ENCODE results near the gene PATL2.
A peak's percentile ranks its signal among the peaks of the same experiment; 100 is the strongest.
"Not testable (repeated sequence)": the region's sequence is repeated elsewhere in the genome, so short reads cannot be mapped to it uniquely, and the experiment has no call there.

PATL2 gene

GRCh38 chr15:44692659-44693058 lies 18.5 kb downstream of the PATL2 start:
- DNase-seq: no peak

- DNase-seq: not testable (repeated sequence)
Measured at GRCh38 chr15:44690245-44690644, 20.9 kb downstream of the PATL2 start.

DNA sequence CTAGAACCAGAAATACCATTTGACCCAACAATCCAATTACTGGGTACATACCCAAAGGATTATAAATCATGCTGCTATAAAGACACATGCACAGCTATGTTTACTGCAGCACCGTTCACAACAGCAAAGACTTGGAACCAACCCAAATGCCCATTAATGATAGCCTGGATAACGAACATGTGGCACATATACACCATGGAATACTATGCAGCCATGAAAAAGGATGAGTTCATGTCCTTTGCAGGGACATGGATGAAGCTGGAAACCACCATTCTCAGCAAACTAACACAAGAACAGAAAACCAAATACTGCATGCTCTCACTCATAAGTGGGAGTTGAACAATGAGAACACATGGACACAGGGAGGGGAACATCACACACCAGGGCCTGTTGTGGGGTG lies 21.8 kb downstream of the PATL2 start:
- not testable (repeated sequence) for DNase-seq

DNA sequence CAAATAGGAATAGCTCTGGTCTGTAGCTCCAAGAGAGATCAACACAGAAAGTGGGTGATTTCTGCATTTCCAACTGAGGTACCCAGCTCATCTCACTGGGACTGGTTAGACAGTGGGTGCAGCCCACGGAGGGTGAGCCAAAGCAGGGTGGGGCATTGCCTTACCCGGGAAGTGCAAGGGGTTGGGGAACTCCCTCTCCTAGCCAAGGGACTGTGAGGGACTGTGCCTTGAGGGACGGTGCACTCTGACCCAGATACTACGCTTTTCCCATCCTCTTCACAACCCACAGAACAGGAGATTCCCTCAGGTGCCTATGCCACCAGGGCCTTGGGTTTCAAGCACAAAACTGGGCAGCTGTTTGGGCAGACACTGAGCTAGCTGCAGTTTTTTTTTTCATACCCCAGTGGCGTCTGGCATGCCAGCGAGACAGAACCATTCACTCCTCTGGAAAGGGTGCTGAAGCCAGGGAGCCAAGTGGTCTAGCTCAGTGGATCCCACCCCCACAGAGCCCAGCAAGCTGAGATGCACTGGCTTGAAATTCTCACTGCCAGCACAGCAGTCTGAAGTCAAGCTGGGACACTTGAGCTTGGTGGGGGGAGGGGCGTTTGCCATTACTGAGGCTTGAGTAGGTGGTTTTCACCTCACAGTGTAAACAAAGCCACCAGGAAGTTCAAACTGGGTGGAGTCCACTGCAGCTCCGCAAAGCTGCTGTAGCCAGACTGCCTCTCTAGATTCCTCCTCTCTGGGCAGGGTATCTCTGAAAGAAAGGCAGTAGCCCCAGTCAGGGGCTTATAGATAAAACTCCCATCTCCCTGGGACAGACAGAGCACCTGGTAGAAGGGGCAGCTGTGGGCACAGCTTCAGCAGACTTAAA lies 28.1 kb downstream of the PATL2 start:
- not testable (repeated sequence) for DNase-seq

DNA sequence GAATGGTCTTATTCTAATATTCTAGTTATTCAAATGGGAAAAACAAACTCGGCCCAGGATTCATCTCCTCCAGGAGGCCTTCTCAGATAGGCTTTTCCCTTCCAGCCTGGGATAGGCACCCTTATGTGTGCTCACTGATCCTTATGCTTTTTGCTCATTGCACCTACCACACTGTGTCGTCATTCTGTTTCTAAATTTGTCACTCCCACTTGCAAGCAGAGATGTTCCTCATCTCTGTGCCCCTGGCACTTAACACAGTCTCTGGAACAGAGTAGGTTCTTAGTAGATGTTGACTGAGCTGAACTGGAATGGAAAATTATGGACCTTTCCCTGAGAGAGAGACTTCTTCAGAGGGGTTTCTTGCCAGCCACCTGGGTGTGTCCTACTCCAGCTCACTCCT lies 28.9 kb downstream of the PATL2 start:
- DNase-seq: no peak

DNA sequence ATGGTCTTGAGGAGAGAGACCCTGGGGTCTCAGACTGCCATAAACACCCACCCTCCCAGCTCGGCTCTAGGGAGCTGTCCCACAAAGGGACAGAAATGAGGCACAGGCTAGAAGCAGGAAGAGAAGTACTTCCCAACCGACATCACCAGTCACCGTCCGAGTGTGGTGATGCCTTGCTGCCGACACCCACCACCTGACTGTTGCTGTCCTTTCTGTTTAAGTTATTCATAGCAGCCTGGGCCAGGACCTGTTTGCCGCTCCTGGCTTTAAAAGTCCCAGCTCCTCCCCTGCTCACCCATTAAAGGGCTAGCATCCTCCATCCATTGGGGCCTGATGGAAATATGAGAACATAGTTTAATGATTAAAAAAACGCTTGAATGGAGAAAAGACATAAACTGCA lies 34.4 kb downstream of the PATL2 start:
- no peak for DNase-seq

DNA sequence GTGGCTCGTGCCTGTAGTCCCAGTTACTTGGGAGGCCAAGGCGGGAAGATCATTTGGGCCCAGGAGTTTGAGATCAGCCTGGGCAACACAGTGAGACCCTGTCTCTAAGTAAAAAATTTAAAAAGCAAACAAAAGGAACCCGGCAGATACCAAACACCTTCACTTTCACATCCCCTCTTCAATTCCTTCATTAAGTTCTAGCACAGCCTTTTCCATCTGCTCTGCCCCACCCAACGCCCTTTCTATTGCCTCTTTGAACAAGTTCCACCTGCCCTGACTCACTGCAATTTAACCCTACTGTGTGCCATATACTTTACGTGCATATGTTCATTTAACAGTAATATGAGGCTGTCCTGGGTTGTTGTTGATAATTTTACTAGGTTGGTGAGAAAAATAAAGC lies 35.2 kb downstream of the PATL2 start:
- DNase-seq: no peak

DNA sequence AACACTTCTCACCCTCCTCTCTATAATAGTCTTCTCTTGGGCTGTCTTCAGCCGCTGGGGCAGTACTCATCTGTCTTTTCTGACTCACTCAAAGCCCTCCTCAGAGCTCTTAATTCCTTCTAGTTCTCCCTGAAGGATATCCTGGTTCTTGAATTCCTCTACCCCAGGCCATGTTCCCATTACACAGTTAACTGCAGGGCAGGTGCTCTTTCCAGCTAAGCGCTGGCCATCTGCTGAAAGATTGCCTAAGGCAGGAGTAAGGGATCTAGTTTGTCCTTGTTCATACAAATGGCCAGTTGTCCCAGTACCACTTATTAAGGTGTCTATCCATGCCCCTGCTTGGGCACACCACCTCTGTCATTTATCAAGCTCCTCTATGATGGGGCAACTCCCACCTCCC lies 37.5 kb downstream of the PATL2 start:
- no peak for DNase-seq

DNA sequence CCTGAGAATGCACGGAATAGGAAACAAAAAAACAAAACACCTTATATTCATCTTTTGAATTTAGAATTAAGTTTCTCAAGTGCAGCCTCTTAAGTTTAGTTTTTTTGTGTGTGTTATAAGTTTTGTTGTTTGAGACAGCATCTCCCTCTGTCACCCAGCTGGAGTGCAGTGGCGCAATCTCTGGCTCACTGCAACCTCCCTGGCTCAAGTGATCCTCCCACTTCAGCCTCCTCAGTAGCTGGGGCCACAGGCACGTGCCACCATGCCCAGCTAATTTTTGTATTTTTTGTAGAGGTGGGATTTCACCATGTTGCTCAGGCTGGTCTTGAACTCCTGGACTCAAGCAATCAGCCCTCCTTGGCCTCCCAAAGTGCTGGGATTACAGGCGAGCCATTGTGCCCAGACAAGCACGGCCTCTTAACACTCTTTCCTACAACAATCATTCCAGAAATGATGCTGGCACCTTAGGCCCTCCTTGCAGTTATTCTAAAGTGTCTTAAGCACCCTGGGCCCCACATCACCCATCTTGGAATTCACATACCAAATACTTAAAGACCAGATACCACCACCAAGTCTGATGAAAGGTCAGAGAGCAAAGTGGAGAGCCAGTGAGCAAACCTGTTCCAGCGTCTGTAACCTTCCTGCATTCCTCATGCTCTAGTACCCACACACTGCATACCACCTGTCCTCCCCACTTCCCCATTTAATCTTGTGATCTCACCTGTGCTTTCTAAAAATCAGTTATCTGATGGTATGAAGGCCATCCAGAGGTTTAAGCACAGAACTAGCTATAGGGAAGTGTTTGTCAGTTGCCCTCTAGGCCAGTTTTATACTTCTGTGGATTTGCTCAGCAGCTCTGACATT lies 40.8 kb downstream of the PATL2 start:
- no peak for DNase-seq

DNA sequence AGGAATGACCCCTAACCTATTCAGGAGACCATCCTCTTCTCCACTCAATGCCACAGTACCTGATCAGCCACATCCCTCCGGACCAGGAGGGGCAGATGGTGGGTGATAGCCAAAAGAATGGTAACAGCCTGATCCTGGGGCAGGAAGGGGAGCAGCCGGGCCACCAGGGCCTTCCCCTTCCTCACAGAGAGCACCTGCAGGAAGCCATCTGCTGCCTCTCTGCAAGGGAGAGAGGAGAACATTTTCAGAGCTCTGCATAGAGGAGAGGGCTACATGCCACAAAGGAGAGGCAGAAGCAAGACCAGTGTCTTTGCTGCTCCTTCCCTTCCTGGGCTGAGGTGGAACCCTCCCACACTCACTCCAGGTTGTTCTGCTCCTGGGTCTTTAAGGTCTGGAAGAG lies 42.2 kb downstream of the PATL2 start:
- DNase-seq: no peak

- DNase-seq: no peak
Measured at GRCh38 chr15:44667039-44667360, 44.1 kb downstream of the PATL2 start.

DNA sequence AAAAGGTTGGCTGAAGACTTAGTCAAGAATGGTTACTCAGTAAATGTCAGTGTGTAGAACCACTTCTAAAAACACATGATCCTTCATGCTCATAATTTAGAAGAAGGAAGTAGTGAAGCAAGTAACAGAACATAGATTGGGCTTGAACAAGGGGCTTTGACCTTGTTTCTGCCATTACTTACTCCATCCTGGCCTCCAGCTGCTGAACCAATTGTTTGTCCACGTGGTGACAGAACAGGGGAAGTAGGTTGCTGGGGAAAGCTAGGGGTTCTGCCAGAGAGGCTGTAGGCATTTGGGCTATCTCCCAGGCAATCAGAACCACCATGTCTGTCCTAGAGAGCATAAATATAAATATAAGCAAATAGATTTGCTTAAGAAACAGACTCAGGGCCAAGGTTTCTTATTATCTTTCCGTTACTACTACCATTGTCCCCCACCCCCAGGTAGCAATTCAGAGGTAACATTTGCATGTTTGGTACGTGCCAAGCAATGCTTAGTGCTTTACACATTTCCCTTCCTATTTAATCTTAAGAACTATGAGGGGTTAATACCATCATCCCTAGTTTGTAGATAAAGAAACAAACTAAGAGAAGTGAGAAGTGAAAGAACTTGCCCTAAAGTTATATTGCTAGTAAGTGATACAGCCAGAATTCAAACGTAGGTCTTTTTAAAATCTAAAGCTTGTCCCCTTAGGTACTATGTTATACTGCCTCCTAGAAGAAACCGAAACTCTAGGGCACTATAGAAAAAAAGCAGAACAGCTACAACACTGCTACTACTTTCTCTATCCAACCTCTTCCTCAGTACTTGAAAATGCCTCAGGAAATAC lies 44.7 kb downstream of the PATL2 start:
- DNase-seq: no peak

DNA sequence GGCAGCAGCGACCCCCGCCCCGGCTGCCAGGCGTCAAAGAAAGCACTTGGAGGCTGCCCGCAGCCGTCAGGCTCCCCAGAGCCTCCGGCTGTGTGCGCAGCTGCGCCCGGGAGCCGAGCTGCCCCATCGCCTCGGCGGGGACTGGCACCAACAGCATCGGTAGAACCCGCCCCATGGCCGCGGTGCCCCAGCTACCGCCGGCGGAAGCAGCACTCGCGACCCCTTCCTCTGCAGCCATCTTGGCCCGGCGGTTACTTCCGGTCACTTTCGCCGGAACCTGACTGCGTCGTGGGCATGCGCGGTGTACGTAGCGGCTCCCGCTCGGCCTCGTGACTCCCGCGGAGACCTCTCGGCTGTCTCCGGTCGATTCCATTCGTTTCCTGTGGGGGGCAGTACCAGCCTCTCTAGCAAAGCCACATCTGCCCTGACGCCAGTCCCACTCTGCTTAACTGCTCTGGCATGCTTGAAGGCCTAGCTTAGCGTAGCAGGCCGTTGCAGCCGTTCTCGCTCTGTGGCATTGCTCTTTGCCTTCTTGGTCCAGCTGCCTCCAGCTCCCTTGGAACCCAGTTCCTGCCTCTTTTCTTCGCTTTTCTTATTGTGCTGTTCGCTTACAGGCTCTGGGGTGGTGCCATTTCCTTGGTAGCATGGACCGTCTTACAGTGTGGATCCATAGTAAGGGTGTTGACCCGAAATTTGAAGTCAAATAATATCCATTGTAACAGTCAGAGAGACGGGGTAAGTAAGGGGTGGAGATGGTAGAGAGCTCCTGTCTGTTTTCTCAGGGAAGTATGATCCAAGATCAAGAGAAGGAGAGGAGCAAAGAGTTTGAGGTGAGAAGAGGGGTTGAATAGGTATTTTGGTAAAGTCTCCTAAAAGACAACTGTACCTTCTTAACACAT lies 47.5 kb downstream of the PATL2 start, which contains the start of gene SPG11:
SPG11 (minus strand) TSS at position 253 of the 899 bp plus-strand sequence; CDS start at position 238, 15 bp downstream.
- DNase-seq: peak; percentile 58 to 97 (median 93)

DNA sequence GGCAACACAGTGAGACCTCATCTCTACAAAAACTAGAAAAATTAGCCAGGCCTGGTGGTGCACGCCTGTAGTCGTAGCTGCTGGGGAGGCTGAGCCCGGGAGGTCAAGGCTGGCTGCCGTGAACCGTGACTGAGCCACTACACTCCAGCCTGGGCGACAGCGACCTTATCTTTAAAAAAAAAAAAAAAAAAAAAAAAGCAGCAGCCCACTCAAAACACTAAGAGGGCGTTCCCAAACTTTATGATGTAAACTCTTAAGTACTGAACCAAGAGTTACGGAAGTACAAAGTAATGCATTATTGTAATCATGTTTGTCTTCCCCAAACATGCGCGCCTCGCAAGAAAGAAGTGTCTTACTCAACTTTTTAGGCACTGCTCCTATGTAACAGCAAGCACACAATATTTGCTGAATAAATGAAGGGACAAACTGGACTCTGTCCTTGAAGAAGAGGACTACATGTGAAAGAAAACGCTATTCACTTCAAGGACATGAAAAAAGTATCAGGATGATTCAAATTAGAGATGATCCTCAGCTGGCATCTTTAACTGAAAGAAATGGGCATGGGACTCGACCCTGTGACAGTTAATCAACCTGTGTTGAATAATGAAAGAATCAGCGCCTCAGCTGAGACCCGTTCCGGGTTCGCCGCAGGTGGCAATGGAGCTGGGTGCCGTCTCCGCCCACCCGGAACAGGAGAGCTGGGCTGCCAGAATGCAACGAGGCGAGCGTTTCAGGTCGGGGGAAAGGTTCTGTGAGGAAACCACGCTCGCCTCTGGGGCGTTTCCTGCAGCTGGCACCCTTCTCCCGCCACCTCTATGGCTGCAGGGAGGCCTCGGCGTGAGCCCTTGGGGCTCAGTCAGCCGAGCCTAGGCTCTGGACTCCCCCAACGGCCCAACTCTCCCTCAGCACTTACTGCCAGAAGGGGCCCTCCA lies 48.4 kb downstream of the PATL2 start:
- DNase-seq: peak in 30 of 56 donors; percentile 8 to 79 (median 48)

DNA sequence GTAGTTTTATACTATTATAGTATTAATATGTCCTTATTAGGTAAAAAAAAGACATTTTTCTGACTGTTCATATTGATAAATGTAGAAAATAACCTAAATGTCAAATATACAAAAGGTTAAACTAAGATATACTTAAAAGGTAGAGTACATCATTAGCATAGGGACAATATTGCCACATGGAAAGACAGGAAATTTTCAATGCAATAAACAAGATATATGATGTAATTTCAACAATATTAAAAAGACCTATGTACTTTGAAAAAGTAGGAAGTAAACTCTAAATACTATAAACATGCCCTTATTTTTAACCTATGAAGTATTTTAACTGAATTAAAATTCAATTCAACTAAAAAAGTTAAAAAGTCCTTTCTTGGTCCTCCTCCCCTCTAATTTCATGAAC lies 49.5 kb downstream of the PATL2 start:
- no peak for DNase-seq

- DNase-seq: no peak
Measured at GRCh38 chr15:44659056-44659455, 52.1 kb downstream of the PATL2 start.

DNA sequence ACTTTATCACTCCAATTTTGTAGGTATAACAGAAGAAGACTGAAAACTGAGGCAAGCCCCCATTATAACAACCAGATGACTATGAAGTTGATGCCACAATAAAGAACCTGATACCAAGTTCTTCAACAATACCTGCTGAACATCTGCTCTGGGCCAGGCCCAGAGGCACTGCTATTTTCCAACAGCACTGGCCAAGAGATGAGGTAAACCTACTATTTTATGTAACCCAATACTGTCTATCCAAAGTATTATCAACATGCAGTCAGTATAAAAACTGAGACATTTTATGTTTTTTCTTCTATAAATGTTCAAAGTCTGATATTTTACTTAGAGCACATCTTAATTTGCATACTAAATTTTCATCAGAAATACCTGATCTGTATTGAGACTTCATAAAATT lies 53.7 kb downstream of the PATL2 start:
- no peak for DNase-seq

GRCh38 chr15:44656913-44657312 lies 54.2 kb downstream of the PATL2 start:
- DNase-seq: no peak

- DNase-seq: no peak
Measured at GRCh38 chr15:44656298-44656697, 54.8 kb downstream of the PATL2 start.
